LNCaP clone FGC (cell line): ENCODE data around the gene KLHL22.

ENCODE experiments used
- DNase-seq: peaks from one replicate; pipeline ENCODE4 v3.0.0-alpha.2; 2011; ENCODE audit warnings: low read depth
- H3K4me3 ChIP-seq: 2 replicates; pipeline ENCODE4 v1.5.1; 2011; ENCODE audit warnings: mild to moderate bottlenecking, low read depth, low read length, control low read depth
- TF ChIP-seq, protein P1 (sequence below): IDR thresholded peaks from 2 replicates; pipeline ENCODE4 v1.5.1; 2012; ENCODE audit warnings: mild to moderate bottlenecking; ENCODE audit not compliant: control insufficient read depth, insufficient read depth; ENCODE audit errors: extremely low read depth

The KLHL22 gene

DNA sequence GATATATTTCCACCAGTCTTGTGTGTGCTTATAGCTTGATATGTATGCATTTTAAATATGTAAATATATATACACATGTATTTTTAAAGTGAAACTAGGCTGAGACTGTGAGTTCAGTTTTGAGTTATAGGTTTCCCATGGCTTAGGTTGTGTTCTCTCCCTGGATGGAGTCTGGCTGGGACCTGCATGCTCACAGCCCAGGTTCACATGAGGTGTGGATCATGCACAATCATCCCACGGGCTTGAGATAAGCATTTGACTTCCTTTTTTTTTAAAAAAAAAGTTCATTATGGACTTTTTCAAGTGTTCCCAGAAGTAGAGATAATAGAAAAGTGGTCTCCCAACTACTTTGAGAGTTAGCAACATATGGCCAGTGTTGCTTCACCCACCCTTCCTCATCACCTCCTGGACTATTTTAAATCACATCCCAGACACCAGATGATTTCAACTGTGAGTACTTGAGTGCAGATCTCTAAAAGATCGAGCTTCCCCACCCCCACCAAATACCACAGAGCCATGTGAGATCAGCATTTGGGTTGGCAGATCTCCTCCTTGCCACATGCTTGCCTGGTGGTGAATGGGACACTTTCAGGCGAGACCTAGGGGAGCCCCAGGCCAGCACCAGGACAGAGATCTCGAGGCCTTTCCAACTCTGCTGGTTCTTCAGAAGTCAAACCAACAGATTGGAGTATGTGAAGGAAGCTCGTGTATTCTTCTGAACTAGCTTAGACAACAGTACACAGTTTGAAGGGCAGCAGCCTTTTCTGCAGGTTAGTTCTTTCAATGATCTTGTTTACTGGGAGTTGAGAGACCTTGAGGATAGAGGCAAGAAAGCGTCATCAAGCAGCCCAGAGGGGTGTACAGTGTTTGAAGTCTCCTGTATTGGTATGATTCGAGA, 27.7 kb upstream of the KLHL22 start:
- no peak for DNase-seq
- TF ChIP-seq, protein P1, sequence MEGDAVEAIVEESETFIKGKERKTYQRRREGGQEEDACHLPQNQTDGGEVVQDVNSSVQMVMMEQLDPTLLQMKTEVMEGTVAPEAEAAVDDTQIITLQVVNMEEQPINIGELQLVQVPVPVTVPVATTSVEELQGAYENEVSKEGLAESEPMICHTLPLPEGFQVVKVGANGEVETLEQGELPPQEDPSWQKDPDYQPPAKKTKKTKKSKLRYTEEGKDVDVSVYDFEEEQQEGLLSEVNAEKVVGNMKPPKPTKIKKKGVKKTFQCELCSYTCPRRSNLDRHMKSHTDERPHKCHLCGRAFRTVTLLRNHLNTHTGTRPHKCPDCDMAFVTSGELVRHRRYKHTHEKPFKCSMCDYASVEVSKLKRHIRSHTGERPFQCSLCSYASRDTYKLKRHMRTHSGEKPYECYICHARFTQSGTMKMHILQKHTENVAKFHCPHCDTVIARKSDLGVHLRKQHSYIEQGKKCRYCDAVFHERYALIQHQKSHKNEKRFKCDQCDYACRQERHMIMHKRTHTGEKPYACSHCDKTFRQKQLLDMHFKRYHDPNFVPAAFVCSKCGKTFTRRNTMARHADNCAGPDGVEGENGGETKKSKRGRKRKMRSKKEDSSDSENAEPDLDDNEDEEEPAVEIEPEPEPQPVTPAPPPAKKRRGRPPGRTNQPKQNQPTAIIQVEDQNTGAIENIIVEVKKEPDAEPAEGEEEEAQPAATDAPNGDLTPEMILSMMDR: no peak
- H3K4me3 ChIP-seq: no peak overlapping the region

GRCh38 chr22:20522134-20523004, 26.8 kb upstream of the KLHL22 start:
- DNase-seq: no peak
- TF ChIP-seq, protein P1: no peak
- H3K4me3 ChIP-seq: no peak overlapping the region

DNA sequence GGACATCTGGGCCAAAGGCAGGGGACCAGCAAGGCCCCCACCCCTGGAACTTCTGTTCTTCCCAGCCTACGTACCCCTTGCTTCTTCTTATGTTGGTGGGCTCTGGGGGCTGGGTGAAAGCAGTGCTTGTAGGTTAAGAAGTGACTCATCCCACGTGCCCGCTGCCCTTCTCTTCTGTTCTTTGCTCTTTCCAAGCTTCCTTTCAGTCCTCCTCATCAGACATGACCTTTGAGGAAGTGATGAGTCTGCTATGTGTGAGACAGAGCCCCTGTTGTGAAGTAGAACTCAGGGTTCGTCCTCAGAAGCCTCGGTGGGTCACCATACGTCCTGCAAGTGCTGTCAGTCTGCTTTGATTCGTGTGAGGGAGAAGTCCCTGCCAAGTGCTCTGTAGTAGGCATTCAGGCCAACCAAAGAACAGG, 24.5 kb upstream of the KLHL22 start:
- no peak overlapping the region for H3K4me3 ChIP-seq
- no peak for DNase-seq
- TF ChIP-seq, protein P1: no peak

- no peak overlapping the region for H3K4me3 ChIP-seq
- no peak for DNase-seq
- TF ChIP-seq, protein P1: no peak
Observed at GRCh38 chr22:20519558-20519957, 24.0 kb upstream of the KLHL22 start.

DNA sequence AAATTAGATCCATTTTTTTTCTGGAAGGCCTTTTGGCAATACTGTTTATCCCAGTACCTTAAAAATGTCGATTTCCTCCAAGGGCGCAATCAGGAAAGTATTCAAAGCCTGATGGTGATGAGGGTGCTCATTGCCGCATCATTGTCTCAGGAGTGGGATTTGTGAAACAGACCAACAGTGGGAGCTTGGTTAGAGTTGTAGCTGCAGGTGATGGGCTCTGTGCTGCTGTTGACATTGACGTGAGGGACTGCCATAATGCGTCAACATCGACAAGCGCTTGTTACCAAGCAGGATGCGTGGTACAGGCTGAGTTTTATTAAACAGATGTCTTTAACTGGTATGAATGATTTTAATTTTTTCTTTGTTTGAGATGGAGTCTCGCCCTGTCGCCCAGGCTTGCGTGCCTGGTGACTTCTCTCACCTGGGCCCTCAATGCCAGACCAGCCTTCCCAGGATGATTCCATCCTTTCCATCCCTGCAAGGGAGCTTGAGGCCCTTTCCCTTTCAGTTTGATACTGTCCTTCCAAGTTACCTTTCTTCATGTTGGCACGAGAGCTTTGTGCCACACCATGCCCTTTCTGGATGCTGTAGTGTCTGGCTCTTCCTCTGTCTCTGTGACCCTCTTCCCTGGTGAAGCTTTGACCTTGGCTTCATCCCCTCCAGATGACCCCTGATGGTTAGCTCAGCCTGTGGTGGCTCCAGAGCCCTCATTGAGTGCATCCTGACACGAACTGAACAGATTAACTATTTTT, 22.4 kb upstream of the KLHL22 start:
- no peak for DNase-seq
- no peak overlapping the region for H3K4me3 ChIP-seq

DNA sequence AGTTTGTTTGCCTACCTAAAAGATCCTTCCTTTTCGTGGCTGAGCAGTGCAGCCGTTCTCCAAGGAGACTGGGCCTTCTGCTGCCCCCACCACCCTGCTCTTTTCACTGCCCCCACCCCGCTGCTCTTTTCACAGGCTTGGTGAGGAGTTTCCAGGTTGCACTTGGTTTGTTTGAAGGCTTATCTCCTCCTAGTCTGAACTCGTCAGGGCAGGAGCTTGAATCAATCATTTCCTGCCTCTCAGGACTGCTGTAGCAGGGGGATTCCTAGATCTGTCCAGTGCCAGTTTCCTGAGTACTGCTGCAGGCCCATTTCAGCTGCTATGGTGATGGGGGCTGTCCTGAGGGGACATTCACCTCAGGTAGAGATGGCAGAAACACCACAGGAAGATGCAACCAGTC, 21.8 kb upstream of the KLHL22 start:
- H3K4me3 ChIP-seq: no peak overlapping the region
- TF ChIP-seq, protein P1: no peak

More for the DNA sequence above, 22.4 kb upstream of the KLHL22 start:
- TF ChIP-seq, protein P1: no peak

More for the DNA sequence above, 21.8 kb upstream of the KLHL22 start:
- no peak for DNase-seq
